PC-9 (cell line): ENCODE measurements around the gene RPL29. TPM values are rescaled to one million over a fixed set of nuclear protein-coding genes. Genes with fewer than 3 reads are reported as not detected.

ENCODE experiments used
- BruUV-seq: library from RNA; stranded (reverse); fragments of 400-500 nt; replicated peaks from 2 replicates; lab custom pipeline; 2021; lab: Mats Ljungman, UMichigan
- CTCF ChIA-PET: fragments of 300-600 bp; sonication (Branson Sonifier 250); formaldehyde crosslinking; loops from one replicate; lab custom pipeline; 2022; ENCODE audit warnings: antibody characterized with exemption; lab: Charles Lee
- POLR2A ChIA-PET: fragments of 300-600 bp; sonication (Branson Sonifier 250); formaldehyde crosslinking; loops from one replicate; lab custom pipeline; 2022; ENCODE audit warnings: antibody characterized with exemption; ENCODE audit not compliant: unreplicated experiment; lab: Charles Lee
- DNase-seq, 2 experiments: peaks; one replicate each; pipeline versions ENCODE4 v3.0.0 to v3.0.0-alpha.2; 2015 to 2022; ENCODE audit warnings: mixed read lengths in 1 of 2
- H2AFZ ChIP-seq: fragments of 200-600 bp; sonication (generic); 2 replicates; pipeline ENCODE4 v1.8.1; 2017; ENCODE audit warnings: antibody characterized with exemption
- H3F3A ChIP-seq: fragments of 200-600 bp; sonication (generic); 2 replicates; pipeline ENCODE4 v1.8.1; 2017; ENCODE audit warnings: antibody characterized with exemption, mild to moderate bottlenecking, low read depth; ENCODE audit not compliant: insufficient read depth
- H3K27ac ChIP-seq: fragments of 200-600 bp; sonication (generic); 2 replicates; pipeline ENCODE4 v1.6.1; 2016; ENCODE audit warnings: mixed run types
- H3K27me3 ChIP-seq: fragments of 200-600 bp; sonication (generic); 2 replicates; pipeline ENCODE4 v1.6.1; 2016; ENCODE audit warnings: low read depth, mixed run types; ENCODE audit not compliant: insufficient read depth
- H3K36me3 ChIP-seq: fragments of 200-600 bp; sonication (generic); 2 replicates; pipeline ENCODE4 v1.6.1; 2016; ENCODE audit warnings: low read depth, mixed run types
- H3K4me1 ChIP-seq: fragments of 200-600 bp; sonication (generic); replicated peaks from 2 replicates; pipeline ENCODE4 v1.6.1; 2016; ENCODE audit warnings: mixed run types; ENCODE audit not compliant: insufficient read depth
- H3K4me2 ChIP-seq: fragments of 200-600 bp; sonication (generic); 2 replicates; pipeline ENCODE4 v1.6.1; 2017; ENCODE audit warnings: mixed run types
- H3K4me3 ChIP-seq: fragments of 200-600 bp; sonication (generic); 2 replicates; pipeline ENCODE4 v1.6.1; 2016; ENCODE audit warnings: mixed run types
- H3K79me2 ChIP-seq: fragments of 200-600 bp; sonication (generic); 2 replicates; pipeline ENCODE4 v1.6.1; 2017; ENCODE audit warnings: low read depth, mixed run types
- H3K9me2 ChIP-seq: fragments of 200-600 bp; sonication (generic); 2 replicates; pipeline ENCODE4 v1.8.1; 2017; ENCODE audit warnings: mild to moderate bottlenecking; ENCODE audit not compliant: insufficient read depth
- H3K9me3 ChIP-seq: fragments of 200-600 bp; sonication (generic); 2 replicates; pipeline ENCODE4 v1.8.1; 2016; ENCODE audit warnings: low read depth; ENCODE audit not compliant: insufficient read depth
- H4K20me1 ChIP-seq: fragments of 200-600 bp; sonication (generic); 2 replicates; pipeline ENCODE4 v1.8.1; 2017; ENCODE audit not compliant: insufficient read depth
- CTCF ChIP-seq: fragments of 200-600 bp; sonication (generic); conservative IDR thresholded peaks from 2 replicates; pipeline ENCODE4 v1.6.1; 2017; ENCODE audit warnings: mixed run types, antibody characterized with exemption, mild to moderate bottlenecking, moderate library complexity
- EZH2 ChIP-seq: fragments of 200-600 bp; sonication (generic); IDR thresholded peaks from 2 replicates; pipeline ENCODE4 v1.8.0; 2017; ENCODE audit warnings: antibody characterized with exemption, low read depth
- intact Hi-C: fragments of 100-400 bp; cut with micrococcal nuclease; formaldehyde crosslinking; loops from one replicate; pipeline ENCODE4 v1.10.0; 2022; ENCODE audit not compliant: unreplicated experiment
- total RNA-seq: library from RNA; stranded (reverse); gene quantifications from 2 replicates; pipeline ENCODE4 v1.2.3, GENCODE V29; 2021

RPL29 gene
- total RNA-seq, 1 experiment from 2014 or later, result 1,278 TPM

DNA sequence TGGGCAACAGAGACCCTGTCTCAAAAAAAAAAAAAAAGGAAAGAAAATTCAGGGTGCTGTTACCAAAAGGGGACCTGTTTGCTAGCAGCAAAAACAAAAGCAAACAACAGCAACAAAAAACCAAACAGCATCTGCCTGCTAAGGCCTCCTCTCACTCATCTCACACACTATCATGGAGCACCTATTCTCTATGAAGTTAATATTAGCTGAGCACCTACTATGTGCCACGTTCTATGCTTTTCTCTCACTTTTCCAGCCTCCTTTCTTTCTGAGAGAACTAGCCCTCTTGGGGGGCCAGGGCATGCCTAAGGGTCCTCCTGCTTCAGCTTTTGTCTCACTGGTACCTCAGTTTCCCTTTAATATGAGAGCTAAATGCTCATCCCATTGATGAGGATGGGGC, 41.0 kb downstream of the RPL29 start:
- no peaks in the 10 kb centered on the region for H4K20me1 ChIP-seq
- H3K27ac ChIP-seq, result no peak overlapping the region
- TF ChIP-seq EZH2, result no peak
- no peak for TF ChIP-seq CTCF
- H2AFZ ChIP-seq, result no peak overlapping the region
- intact Hi-C loops, result no loop called here
- H3K9me2 ChIP-seq, result no peaks in the 10 kb centered on the region
- H3K4me3 ChIP-seq, result no peak overlapping the region
- H3K4me2 ChIP-seq, result no peak overlapping the region
- H3K36me3 ChIP-seq, result no peaks in the 10 kb centered on the region
- ChIA-PET CTCF (interaction anchor here (0.7 kb wide), 1 partner anchor 251 kb away, joined by 3 read pairs; no protein-coding TSS in a partner anchor), POLR2A (no interaction called here)
- no TSS peak for BruUV-seq
- H3K9me3 ChIP-seq, result no peaks in the 10 kb centered on the region
- no peak for DNase-seq
- no peaks in the 10 kb centered on the region for H3K79me2 ChIP-seq
- H3K4me1 ChIP-seq, result peaks cover 4% of the 10 kb centered on the region; the same call in 1 of the 2 replicates
- H3K27me3 ChIP-seq, result no peaks in the 10 kb centered on the region; the same call in 1 of the 2 replicates
- no peaks in the 10 kb centered on the region for H3F3A ChIP-seq

GRCh38 chr3:51954105-51954504, 41.6 kb downstream of the RPL29 start:
- CTCF ChIA-PET, result no interaction called here
- TF ChIP-seq CTCF, result no peak
- no peak for TF ChIP-seq EZH2
- Histone ChIP-seq H3K4me3 (no peak overlapping the region), H3F3A (no peaks in the 10 kb centered on the region), H3K4me2 (no peak overlapping the region), H3K36me3 (no peaks in the 10 kb centered on the region), H3K79me2 (no peaks in the 10 kb centered on the region), H3K9me3 (no peaks in the 10 kb centered on the region), H2AFZ (no peak overlapping the region), H3K9me2 (no peaks in the 10 kb centered on the region), H3K27me3 (no peaks in the 10 kb centered on the region; the same call in 1 of the 2 replicates), H4K20me1 (no peaks in the 10 kb centered on the region), H3K27ac (no peak overlapping the region), H3K4me1 (peaks cover 4% of the 10 kb centered on the region; the same call in 1 of the 2 replicates)
- no TSS peak for BruUV-seq
- DNase-seq, result no peak
- POLR2A ChIA-PET, result no interaction called here
- intact Hi-C loops, result no loop called here

- BruUV-seq, result no TSS peak
- Histone ChIP-seq H3K4me3 (no peak overlapping the region), H2AFZ (no peak overlapping the region), H3K4me1 (peaks cover 4% of the 10 kb centered on the region; the same call in 1 of the 2 replicates), H3F3A (no peaks in the 10 kb centered on the region), H3K9me2 (no peaks in the 10 kb centered on the region), H4K20me1 (no peaks in the 10 kb centered on the region), H3K27me3 (no peaks in the 10 kb centered on the region; the same call in 1 of the 2 replicates), H3K36me3 (no peaks in the 10 kb centered on the region), H3K27ac (no peak overlapping the region), H3K79me2 (no peaks in the 10 kb centered on the region), H3K9me3 (no peaks in the 10 kb centered on the region), H3K4me2 (no peak overlapping the region)
- DNase-seq, result peak in 1 of 2 experiments; percentile 58
- POLR2A ChIA-PET, result no interaction called here
- no peak for TF ChIP-seq EZH2
- TF ChIP-seq CTCF, result no peak
- CTCF ChIA-PET, result no interaction called here
- intact Hi-C loops, result no loop called here
These were observed 42.2 kb downstream of the RPL29 start for GRCh38 chr3:51953445-51953844.
